Right lobe of liver (tissue), 4 donors: Measurements from ENCODE around the gene KMT2C.
"Not testable (repeated sequence)": the region's sequence is repeated elsewhere in the genome, so short reads cannot be mapped to it uniquely, and the experiment has no call there.

Source experiments
- POLR2A ChIP-seq: fragments of 450-650 bp; IDR thresholded peaks from one replicate; pipeline ENCODE4 v1.6.1; 2017; ENCODE audit warnings: antibody characterized with exemption, mild to moderate bottlenecking
- TF ChIP-seq, protein P1 (sequence below), 4 donors: fragments of 200-600 bp in 3 of 4; fragments of 450-650 bp in 1 of 4; IDR thresholded peaks; one replicate each; pipeline versions ENCODE4 v1.5.1 to v1.8.0; 2016 to 2022; ENCODE audit warnings: antibody characterized with exemption in 4 of 4, mild to moderate bottlenecking in 2 of 4
- donor health status: DM: no; HTN: no; CAD: no.
- donor health status: DM: no; HTN: no; CAD: no.
- donor health status: DM: no; HTN: yes; CAD: no.

DNA sequence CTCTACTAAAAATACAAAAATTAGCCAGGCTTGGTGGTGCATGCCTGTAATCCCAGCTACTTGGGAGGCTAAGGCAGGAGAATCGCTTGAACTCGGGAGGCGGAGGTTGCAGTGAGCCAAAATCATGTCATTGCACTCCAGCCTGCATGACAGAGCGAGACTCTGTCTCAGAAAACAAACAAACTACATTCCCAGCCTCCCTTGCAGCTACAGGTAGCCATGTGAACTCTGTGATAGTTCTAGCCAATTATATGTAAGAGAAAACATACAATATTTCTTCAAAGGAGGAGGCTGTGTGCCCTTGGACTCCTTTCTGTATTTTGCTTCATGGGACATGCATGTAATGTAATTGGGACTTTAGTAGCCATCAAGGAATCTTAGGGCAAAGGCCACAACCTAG lies 12.6 kb downstream of the KMT2C start:
- TF ChIP-seq, protein P1, sequence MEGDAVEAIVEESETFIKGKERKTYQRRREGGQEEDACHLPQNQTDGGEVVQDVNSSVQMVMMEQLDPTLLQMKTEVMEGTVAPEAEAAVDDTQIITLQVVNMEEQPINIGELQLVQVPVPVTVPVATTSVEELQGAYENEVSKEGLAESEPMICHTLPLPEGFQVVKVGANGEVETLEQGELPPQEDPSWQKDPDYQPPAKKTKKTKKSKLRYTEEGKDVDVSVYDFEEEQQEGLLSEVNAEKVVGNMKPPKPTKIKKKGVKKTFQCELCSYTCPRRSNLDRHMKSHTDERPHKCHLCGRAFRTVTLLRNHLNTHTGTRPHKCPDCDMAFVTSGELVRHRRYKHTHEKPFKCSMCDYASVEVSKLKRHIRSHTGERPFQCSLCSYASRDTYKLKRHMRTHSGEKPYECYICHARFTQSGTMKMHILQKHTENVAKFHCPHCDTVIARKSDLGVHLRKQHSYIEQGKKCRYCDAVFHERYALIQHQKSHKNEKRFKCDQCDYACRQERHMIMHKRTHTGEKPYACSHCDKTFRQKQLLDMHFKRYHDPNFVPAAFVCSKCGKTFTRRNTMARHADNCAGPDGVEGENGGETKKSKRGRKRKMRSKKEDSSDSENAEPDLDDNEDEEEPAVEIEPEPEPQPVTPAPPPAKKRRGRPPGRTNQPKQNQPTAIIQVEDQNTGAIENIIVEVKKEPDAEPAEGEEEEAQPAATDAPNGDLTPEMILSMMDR (IDR thresholded peaks at IDR 0.05) = not testable (repeated sequence)
- not testable (repeated sequence) for TF ChIP-seq POLR2A
